Upper lobe of left lung (tissue), 4 donors: ENCODE data around the gene KCNJ4.
"Not testable (repeated sequence)": the region's sequence is repeated elsewhere in the genome, so short reads cannot be mapped to it uniquely, and the experiment has no call there.

Experiments used
- POLR2A ChIP-seq, 4 donors: fragments of 450-650 bp; IDR thresholded peaks; one replicate each; pipeline ENCODE4 v1.5.1; 2016 to 2017; ENCODE audit warnings: antibody characterized with exemption in 4 of 4, mild to moderate bottlenecking in 2 of 4
- POLR2AphosphoS5 ChIP-seq, 2 donors: sonication (generic); formaldehyde crosslinking; IDR thresholded peaks; one replicate each; pipeline ENCODE4 v1.5.1; 2017; ENCODE audit warnings: antibody characterized with exemption in 2 of 2
- TF ChIP-seq, protein P1 (sequence below), 6 experiments: fragments of 450-650 bp in 4 of 6; fragments of 200-600 bp in 2 of 6; sonication (generic) in 2 of 6; IDR thresholded peaks; one replicate each; pipeline ENCODE4 v1.5.1; 2016 to 2019; ENCODE audit warnings: antibody characterized with exemption in 6 of 6

- TF ChIP-seq, protein P1, sequence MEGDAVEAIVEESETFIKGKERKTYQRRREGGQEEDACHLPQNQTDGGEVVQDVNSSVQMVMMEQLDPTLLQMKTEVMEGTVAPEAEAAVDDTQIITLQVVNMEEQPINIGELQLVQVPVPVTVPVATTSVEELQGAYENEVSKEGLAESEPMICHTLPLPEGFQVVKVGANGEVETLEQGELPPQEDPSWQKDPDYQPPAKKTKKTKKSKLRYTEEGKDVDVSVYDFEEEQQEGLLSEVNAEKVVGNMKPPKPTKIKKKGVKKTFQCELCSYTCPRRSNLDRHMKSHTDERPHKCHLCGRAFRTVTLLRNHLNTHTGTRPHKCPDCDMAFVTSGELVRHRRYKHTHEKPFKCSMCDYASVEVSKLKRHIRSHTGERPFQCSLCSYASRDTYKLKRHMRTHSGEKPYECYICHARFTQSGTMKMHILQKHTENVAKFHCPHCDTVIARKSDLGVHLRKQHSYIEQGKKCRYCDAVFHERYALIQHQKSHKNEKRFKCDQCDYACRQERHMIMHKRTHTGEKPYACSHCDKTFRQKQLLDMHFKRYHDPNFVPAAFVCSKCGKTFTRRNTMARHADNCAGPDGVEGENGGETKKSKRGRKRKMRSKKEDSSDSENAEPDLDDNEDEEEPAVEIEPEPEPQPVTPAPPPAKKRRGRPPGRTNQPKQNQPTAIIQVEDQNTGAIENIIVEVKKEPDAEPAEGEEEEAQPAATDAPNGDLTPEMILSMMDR (IDR thresholded peaks at IDR 0.05): not testable (repeated sequence)
- not testable (repeated sequence) for TF ChIP-seq POLR2AphosphoS5, POLR2A (IDR thresholded peaks at IDR 0.05)
Observed at GRCh38 chr22:38396440-38397069, 58.4 kb downstream of the KCNJ4 start.
